ENCODE measurements around the gene LCK.

DNA sequence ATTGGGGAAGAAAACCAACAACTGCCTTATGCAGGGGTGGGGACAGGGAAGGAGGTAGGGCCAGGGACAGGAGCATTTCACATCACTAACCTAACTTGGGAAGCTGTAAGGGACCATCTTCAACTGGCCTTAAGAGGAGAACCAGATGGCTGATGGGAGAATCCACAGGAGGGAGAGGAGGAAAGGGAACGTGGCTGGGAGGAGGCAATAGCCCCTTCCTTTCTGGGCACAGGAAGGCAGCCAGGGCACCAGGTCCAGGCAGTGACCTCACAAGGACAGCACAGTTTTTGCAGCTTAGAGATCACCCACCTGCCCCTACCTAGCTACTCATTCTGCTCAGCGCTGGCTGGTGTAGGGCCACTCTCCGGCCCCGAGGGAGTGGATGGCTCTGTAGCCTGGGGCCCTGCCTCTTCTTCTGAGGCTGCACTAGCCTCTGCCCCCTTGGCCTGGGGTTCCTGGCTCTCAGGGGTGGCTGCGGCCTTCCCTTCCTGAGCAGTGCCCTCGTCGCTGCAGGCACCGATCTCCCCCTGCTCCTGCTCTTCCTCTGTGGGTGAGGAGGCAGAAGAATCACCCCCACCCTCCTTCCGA, 83.3 kb downstream of the LCK start:
- no peak for TF ChIP-seq EZH2phosphoT487 (IDR thresholded peaks at IDR 0.05; ENCODE audit: unreplicated experiment)
- TF ChIP-seq, protein P1, sequence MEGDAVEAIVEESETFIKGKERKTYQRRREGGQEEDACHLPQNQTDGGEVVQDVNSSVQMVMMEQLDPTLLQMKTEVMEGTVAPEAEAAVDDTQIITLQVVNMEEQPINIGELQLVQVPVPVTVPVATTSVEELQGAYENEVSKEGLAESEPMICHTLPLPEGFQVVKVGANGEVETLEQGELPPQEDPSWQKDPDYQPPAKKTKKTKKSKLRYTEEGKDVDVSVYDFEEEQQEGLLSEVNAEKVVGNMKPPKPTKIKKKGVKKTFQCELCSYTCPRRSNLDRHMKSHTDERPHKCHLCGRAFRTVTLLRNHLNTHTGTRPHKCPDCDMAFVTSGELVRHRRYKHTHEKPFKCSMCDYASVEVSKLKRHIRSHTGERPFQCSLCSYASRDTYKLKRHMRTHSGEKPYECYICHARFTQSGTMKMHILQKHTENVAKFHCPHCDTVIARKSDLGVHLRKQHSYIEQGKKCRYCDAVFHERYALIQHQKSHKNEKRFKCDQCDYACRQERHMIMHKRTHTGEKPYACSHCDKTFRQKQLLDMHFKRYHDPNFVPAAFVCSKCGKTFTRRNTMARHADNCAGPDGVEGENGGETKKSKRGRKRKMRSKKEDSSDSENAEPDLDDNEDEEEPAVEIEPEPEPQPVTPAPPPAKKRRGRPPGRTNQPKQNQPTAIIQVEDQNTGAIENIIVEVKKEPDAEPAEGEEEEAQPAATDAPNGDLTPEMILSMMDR (conservative IDR thresholded peaks at IDR 0.05; ENCODE audit: low read depth in 2 of 2), result no peak
- TF ChIP-seq CREB1 (CRISPR knock-in tag; IDR thresholded peaks at IDR 0.05; ENCODE audit: low read depth), result no peak
- TF ChIP-seq, protein P2, sequence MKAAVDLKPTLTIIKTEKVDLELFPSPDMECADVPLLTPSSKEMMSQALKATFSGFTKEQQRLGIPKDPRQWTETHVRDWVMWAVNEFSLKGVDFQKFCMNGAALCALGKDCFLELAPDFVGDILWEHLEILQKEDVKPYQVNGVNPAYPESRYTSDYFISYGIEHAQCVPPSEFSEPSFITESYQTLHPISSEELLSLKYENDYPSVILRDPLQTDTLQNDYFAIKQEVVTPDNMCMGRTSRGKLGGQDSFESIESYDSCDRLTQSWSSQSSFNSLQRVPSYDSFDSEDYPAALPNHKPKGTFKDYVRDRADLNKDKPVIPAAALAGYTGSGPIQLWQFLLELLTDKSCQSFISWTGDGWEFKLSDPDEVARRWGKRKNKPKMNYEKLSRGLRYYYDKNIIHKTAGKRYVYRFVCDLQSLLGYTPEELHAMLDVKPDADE (IDR thresholded peaks at IDR 0.05), result no peak
- TF ChIP-seq ZNF331 (CRISPR knock-in tag; IDR thresholded peaks at IDR 0.05; ENCODE audit: low read depth), result no peak
- TF ChIP-seq, protein P3, sequence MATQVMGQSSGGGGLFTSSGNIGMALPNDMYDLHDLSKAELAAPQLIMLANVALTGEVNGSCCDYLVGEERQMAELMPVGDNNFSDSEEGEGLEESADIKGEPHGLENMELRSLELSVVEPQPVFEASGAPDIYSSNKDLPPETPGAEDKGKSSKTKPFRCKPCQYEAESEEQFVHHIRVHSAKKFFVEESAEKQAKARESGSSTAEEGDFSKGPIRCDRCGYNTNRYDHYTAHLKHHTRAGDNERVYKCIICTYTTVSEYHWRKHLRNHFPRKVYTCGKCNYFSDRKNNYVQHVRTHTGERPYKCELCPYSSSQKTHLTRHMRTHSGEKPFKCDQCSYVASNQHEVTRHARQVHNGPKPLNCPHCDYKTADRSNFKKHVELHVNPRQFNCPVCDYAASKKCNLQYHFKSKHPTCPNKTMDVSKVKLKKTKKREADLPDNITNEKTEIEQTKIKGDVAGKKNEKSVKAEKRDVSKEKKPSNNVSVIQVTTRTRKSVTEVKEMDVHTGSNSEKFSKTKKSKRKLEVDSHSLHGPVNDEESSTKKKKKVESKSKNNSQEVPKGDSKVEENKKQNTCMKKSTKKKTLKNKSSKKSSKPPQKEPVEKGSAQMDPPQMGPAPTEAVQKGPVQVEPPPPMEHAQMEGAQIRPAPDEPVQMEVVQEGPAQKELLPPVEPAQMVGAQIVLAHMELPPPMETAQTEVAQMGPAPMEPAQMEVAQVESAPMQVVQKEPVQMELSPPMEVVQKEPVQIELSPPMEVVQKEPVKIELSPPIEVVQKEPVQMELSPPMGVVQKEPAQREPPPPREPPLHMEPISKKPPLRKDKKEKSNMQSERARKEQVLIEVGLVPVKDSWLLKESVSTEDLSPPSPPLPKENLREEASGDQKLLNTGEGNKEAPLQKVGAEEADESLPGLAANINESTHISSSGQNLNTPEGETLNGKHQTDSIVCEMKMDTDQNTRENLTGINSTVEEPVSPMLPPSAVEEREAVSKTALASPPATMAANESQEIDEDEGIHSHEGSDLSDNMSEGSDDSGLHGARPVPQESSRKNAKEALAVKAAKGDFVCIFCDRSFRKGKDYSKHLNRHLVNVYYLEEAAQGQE (IDR thresholded peaks at IDR 0.05; ENCODE audit: unreplicated experiment), result no peak
- TF ChIP-seq POLR2AphosphoS5 (IDR thresholded peaks at IDR 0.05; ENCODE audit: low read depth), result peak; percentile 28
- TF ChIP-seq NANOG (IDR thresholded peaks at IDR 0.05; ENCODE audit: borderline replicate concordance), result no peak
- no peak for TF ChIP-seq STAT1 (IDR thresholded peaks at IDR 0.05; ENCODE audit: unreplicated experiment)
- TF ChIP-seq EZH2 (IDR thresholded peaks at IDR 0.05; ENCODE audit: low read depth, unreplicated experiment), result no peak
- TF ChIP-seq, protein P4, sequence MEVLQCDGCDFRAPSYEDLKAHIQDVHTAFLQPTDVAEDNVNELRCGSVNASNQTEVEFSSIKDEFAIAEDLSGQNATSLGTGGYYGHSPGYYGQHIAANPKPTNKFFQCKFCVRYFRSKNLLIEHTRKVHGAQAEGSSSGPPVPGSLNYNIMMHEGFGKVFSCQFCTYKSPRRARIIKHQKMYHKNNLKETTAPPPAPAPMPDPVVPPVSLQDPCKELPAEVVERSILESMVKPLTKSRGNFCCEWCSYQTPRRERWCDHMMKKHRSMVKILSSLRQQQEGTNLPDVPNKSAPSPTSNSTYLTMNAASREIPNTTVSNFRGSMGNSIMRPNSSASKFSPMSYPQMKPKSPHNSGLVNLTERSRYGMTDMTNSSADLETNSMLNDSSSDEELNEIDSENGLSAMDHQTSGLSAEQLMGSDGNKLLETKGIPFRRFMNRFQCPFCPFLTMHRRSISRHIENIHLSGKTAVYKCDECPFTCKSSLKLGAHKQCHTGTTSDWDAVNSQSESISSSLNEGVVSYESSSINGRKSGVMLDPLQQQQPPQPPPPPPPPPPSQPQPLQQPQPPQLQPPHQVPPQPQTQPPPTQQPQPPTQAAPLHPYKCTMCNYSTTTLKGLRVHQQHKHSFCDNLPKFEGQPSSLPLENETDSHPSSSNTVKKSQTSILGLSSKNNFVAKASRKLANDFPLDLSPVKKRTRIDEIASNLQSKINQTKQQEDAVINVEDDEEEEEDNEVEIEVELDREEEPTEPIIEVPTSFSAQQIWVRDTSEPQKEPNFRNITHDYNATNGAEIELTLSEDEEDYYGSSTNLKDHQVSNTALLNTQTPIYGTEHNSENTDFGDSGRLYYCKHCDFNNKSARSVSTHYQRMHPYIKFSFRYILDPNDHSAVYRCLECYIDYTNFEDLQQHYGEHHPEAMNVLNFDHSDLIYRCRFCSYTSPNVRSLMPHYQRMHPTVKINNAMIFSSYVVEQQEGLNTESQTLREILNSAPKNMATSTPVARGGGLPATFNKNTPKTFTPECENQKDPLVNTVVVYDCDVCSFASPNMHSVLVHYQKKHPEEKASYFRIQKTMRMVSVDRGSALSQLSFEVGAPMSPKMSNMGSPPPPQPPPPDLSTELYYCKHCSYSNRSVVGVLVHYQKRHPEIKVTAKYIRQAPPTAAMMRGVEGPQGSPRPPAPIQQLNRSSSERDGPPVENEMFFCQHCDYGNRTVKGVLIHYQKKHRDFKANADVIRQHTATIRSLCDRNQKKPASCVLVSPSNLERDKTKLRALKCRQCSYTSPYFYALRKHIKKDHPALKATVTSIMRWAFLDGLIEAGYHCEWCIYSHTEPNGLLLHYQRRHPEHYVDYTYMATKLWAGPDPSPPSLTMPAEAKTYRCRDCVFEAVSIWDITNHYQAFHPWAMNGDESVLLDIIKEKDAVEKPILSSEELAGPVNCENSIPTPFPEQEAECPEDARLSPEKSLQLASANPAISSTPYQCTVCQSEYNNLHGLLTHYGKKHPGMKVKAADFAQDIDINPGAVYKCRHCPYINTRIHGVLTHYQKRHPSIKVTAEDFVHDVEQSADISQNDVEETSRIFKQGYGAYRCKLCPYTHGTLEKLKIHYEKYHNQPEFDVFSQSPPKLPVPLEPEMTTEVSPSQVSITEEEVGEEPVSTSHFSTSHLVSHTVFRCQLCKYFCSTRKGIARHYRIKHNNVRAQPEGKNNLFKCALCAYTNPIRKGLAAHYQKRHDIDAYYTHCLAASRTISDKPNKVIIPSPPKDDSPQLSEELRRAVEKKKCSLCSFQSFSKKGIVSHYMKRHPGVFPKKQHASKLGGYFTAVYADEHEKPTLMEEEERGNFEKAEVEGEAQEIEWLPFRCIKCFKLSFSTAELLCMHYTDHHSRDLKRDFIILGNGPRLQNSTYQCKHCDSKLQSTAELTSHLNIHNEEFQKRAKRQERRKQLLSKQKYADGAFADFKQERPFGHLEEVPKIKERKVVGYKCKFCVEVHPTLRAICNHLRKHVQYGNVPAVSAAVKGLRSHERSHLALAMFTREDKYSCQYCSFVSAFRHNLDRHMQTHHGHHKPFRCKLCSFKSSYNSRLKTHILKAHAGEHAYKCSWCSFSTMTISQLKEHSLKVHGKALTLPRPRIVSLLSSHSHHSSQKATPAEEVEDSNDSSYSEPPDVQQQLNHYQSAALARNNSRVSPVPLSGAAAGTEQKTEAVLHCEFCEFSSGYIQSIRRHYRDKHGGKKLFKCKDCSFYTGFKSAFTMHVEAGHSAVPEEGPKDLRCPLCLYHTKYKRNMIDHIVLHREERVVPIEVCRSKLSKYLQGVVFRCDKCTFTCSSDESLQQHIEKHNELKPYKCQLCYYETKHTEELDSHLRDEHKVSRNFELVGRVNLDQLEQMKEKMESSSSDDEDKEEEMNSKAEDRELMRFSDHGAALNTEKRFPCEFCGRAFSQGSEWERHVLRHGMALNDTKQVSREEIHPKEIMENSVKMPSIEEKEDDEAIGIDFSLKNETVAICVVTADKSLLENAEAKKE (CRISPR knock-in tag; IDR thresholded peaks at IDR 0.05), result no peak
- TF ChIP-seq ZNF114 (CRISPR knock-in tag; IDR thresholded peaks at IDR 0.05), result no peak
- no peak for TF ChIP-seq JUNB (IDR thresholded peaks at IDR 0.05; ENCODE audit: unreplicated experiment)

Data from GM23338 (cell line).